Gastroesophageal sphincter (tissue), 4 donors: Measurements from ENCODE around the gene DYSF. TPM values are rescaled to one million over a fixed set of nuclear protein-coding genes. Genes with fewer than 3 reads are reported as not detected.

Experiments
- ATAC-seq: fragments of 150-250 bp; one replicate; pipeline ENCODE4 v1.9.1; 2016; ENCODE audit warnings: mild to moderate bottlenecking, moderate library complexity
- H3K27ac ChIP-seq, 4 donors: fragments of 200-600 bp; sonication (generic) in 3 of 4; 1 replicate in 3 of 4; 2 replicates in 1 of 4; pipeline ENCODE4 v1.5.1; 2016 to 2019
- H3K27me3 ChIP-seq: fragments of 200-600 bp; sonication (generic); one replicate; pipeline ENCODE4 v1.5.1; 2019
- H3K36me3 ChIP-seq, 2 donors: fragments of 200-600 bp; sonication (generic); one replicate each; pipeline ENCODE4 v1.5.1; 2019; ENCODE audit warnings: control low read depth in 1 of 2
- H3K4me1 ChIP-seq, 3 donors: fragments of 200-600 bp; sonication (generic); 1 replicate in 2 of 3; 2 replicates in 1 of 3; pipeline ENCODE4 v1.5.1; 2016 to 2019; ENCODE audit warnings: control low read depth in 2 of 3
- H3K4me3 ChIP-seq, 2 donors: fragments of 200-600 bp; sonication (generic); one replicate each; pipeline ENCODE4 v1.5.1; 2019; ENCODE audit warnings: mild to moderate bottlenecking in 1 of 2, moderate library complexity in 1 of 2
- H3K9me3 ChIP-seq, 3 donors: fragments of 200-600 bp; sonication (generic); one replicate each; pipeline ENCODE4 v1.5.1; 2017 to 2019; ENCODE audit warnings: control low read depth in 2 of 3
- CTCF ChIP-seq, 4 experiments: fragments of 200-600 bp in 2 of 4; fragments of 450-650 bp in 2 of 4; sonication (generic) in 1 of 4; IDR thresholded peaks; one replicate each; pipeline ENCODE4 v1.5.1; 2017 to 2019; ENCODE audit warnings: antibody characterized with exemption in 4 of 4, mild to moderate bottlenecking in 2 of 4, moderate library complexity in 2 of 4
- EP300 ChIP-seq: sonication (generic); formaldehyde crosslinking; IDR thresholded peaks from one replicate; pipeline ENCODE4 v1.6.1; 2017; ENCODE audit warnings: antibody characterized with exemption, mild to moderate bottlenecking
- POLR2A ChIP-seq, 2 donors: fragments of 450-650 bp; IDR thresholded peaks; one replicate each; pipeline ENCODE4 v1.6.1; 2017; ENCODE audit warnings: antibody characterized with exemption in 2 of 2, mild to moderate bottlenecking in 2 of 2, moderate library complexity in 1 of 2
- POLR2AphosphoS5 ChIP-seq: sonication (generic); formaldehyde crosslinking; IDR thresholded peaks from one replicate; pipeline ENCODE4 v1.6.1; 2017; ENCODE audit warnings: antibody characterized with exemption
- WGBS, 2 donors: methylation state at CpG; one replicate each; pipeline ENCODE4 v1.1.5; 2018; ENCODE audit warnings: low coverage in 1 of 2; 5-methylcytosine and 5-hydroxymethylcytosine counted together
- total RNA-seq, 4 donors: library from RNA; depleted of rRNA; stranded (reverse); fragments of >200 nt; gene quantifications; one replicate each; pipeline ENCODE4 v1.1.0, GENCODE V29; 2016

DYSF gene
- total RNA-seq, 4 donors from 2014 or later: 11.0 to 50.1 (median 17.4) TPM

GRCh38 chr2:71547616-71548285 is 94.4 kb downstream of the DYSF start:
- H3K27me3 ChIP-seq: no peaks in the 10 kb centered on the region
- H3K4me3 ChIP-seq: no peak overlapping the region
- no peak for ATAC-seq
- TF ChIP-seq POLR2A (IDR thresholded peaks at IDR 0.05) (no peak), POLR2AphosphoS5 (no peak), CTCF (IDR thresholded peaks at IDR 0.05) (no peak), EP300 (no peak)
- no peaks in the 10 kb centered on the region for H3K4me1 ChIP-seq
- peaks cover 0 to 20% of the 10 kb centered on the region in 2 donors for H3K36me3 ChIP-seq
- 79 to 80% methylated on average over 4 to 7 of the region's 13 CpGs for WGBS, 2 donors
- H3K9me3 ChIP-seq: no peaks in the 10 kb centered on the region
- no peak overlapping the region for H3K27ac ChIP-seq

GRCh38 chr2:71548646-71549425 is 95.5 kb downstream of the DYSF start:
- TF ChIP-seq POLR2A (IDR thresholded peaks at IDR 0.05): no peak
- TF ChIP-seq CTCF (IDR thresholded peaks at IDR 0.05): peak in 3 of 4 experiments; percentile 78 to 85 (median 82)
- TF ChIP-seq EP300: no peak
- TF ChIP-seq POLR2AphosphoS5: no peak
- 71% methylated on average over 6 of the region's 21 CpGs; no CpG with 5 or more reads in 1 of the 2 donors for WGBS, 2 donors
- no peaks in the 10 kb centered on the region for H3K4me1 ChIP-seq

GRCh38 chr2:71550801-71551630 is 97.7 kb downstream of the DYSF start:
- Histone ChIP-seq H3K36me3 (peaks cover 0 to 53% of the 10 kb centered on the region in 2 donors), H3K4me1 (no peaks in the 10 kb centered on the region), H3K27ac (no peak overlapping the region), H3K9me3 (no peaks in the 10 kb centered on the region), H3K27me3 (no peaks in the 10 kb centered on the region), H3K4me3 (no peak overlapping the region)
- no peak for ATAC-seq
- no peak for TF ChIP-seq EP300
- no peak for TF ChIP-seq POLR2A (IDR thresholded peaks at IDR 0.05)
- no peak for TF ChIP-seq CTCF (IDR thresholded peaks at IDR 0.05)
- TF ChIP-seq POLR2AphosphoS5: no peak
- 91 to 100% methylated on average over 1 to 4 of the region's 11 CpGs for WGBS, 2 donors

More at GRCh38 chr2:71548646-71549425, 95.5 kb downstream of the DYSF start:
- H3K9me3 ChIP-seq: no peaks in the 10 kb centered on the region
- H3K27me3 ChIP-seq: no peaks in the 10 kb centered on the region
- peak; percentile 44 for ATAC-seq
- H3K36me3 ChIP-seq: peaks cover 0 to 31% of the 10 kb centered on the region in 2 donors
- H3K4me3 ChIP-seq: no peak overlapping the region
- H3K27ac ChIP-seq: no peak overlapping the region

GRCh38 chr2:71551631-71551915 is 98.2 kb downstream of the DYSF start:
- WGBS, 2 donors: 97% methylated on average over 4 of the region's 9 CpGs; no CpG with 5 or more reads in 1 of the 2 donors

More at GRCh38 chr2:71551631-71551915, 98.2 kb downstream of the DYSF start:
- no peak for ATAC-seq
- Histone ChIP-seq H3K27me3 (no peaks in the 10 kb centered on the region), H3K9me3 (no peaks in the 10 kb centered on the region), H3K27ac (no peak overlapping the region), H3K36me3 (peaks cover 0 to 58% of the 10 kb centered on the region in 2 donors), H3K4me3 (no peak overlapping the region), H3K4me1 (no peaks in the 10 kb centered on the region)
- TF ChIP-seq CTCF (IDR thresholded peaks at IDR 0.05) (no peak), EP300 (no peak), POLR2A (IDR thresholded peaks at IDR 0.05) (no peak), POLR2AphosphoS5 (no peak)
